Stimulated activated CD4-positive, alpha-beta T cell treated with anti-CD3 and anti-CD28 coated beads, Interleukin-15, amount 100 ng/mL, for 1 hour (primary cell): ENCODE measurements around the gene MYBPC3.
"Not testable (repeated sequence)": the region's sequence is repeated elsewhere in the genome, so short reads cannot be mapped to it uniquely, and the experiment has no call there.

Source experiments
- DNase-seq, 2 donors: peaks; one replicate each; pipeline ENCODE4 v3.0.0-alpha.2; 2020; ENCODE audit warnings: low read depth in 1 of 2, low spot score in 1 of 2

The MYBPC3 gene

GRCh38 chr11:47326198-47326597 lies 26.3 kb downstream of the MYBPC3 start:
- no peak for DNase-seq

- DNase-seq, result no peak
These were observed 27.0 kb downstream of the MYBPC3 start for GRCh38 chr11:47325271-47326041.

DNA sequence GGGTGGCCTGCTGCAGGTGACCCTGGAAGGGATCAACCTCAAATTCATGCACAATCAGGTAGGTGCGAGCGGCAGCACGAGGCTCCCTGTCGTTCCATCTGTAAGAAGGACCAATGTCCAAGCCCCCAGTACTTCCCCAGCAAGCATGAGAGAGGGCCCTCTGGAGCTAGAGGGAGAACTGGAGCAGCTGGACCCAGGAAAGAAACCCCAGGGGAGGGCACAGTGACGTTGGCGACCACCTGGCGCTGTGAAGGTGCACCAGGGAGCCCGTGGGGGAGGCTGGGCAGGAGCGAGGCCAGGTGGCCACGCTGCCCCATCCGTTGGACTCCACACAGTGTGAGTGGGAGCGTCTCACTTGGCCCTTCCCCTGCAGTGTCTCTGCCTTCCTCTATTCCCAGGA lies 28.0 kb downstream of the MYBPC3 start:
- no peak for DNase-seq

DNA sequence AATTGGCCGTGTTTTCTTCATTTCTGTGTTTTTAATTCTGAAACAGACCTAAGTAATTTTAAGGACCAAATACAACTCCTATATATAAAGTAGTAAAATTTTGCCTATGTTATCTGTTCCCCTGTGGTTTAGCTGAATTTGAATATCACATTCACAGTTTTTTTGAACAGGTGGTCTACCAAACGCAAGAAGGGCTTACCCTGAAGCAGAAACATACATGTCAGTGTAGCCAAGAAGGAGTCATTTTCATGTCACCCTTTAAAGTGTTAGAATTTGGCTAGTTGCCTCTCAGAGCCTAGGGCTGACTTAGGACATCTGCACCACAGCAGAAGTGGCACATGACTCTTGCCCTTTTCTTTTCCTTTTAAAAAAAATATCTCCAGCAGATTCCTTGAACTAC lies 34.3 kb downstream of the MYBPC3 start:
- no peak for DNase-seq

GRCh38 chr11:47317064-47317828 lies 35.3 kb downstream of the MYBPC3 start:
- no peak for DNase-seq

DNA sequence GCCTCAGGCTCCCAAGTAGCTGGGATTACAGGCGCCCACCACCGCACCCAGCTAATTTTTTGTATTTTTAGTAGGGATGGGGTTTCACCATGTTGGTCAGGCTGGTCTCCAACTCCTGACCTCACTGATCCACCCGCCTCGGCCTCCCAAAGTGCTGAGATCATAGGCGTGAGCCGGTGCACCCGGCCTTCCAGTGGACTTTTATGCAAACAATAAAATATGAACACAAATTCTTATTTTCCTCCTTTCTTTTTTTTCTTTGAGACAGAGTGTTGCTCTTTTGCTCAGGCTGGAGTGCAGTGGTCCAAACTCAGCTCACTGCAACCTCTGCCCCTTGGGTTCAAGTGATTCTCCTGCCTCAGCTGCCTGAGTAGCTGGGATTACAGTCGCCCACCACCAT lies 36.0 kb downstream of the MYBPC3 start:
- not testable (repeated sequence) for DNase-seq

DNA sequence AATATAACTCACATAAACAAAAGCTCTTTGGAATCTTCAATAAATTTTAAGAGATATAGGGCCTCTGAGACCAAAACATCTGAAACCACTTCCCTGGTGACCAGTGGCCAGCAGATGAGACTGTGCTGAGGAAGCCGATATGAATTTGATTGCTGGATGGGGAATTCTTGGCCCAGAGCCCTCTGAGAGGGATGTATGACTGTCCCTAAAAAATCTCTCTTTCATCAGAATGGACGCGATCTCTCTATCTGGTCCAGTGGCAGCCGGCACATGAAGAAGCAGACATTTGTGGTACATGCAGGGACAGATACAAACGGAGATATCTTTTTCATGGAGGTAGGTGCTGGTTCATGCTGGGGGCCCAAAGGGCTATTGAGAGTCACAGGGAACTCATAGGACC lies 37.5 kb downstream of the MYBPC3 start:
- no peak for DNase-seq

- DNase-seq, result no peak
These were observed 44.3 kb downstream of the MYBPC3 start for GRCh38 chr11:47308050-47308823.

DNA sequence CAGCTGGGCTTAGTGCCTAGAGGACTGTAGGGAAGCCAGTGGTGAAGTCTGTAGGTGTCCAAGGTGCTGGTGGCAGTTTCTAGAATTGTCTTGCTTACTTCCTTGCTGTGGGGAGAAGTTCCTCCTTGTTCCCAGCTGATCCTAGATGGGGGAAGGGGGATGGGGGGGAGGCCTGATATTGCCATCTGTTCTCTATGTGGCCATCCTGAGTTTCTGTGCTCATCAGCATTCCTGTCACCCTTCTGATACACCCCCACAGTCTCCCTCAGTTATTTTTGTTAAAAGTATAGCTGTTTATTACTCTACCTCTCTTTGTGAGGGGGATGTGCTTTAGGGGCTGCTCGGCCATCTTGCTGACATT lies 46.0 kb downstream of the MYBPC3 start:
- DNase-seq, result no peak

DNA sequence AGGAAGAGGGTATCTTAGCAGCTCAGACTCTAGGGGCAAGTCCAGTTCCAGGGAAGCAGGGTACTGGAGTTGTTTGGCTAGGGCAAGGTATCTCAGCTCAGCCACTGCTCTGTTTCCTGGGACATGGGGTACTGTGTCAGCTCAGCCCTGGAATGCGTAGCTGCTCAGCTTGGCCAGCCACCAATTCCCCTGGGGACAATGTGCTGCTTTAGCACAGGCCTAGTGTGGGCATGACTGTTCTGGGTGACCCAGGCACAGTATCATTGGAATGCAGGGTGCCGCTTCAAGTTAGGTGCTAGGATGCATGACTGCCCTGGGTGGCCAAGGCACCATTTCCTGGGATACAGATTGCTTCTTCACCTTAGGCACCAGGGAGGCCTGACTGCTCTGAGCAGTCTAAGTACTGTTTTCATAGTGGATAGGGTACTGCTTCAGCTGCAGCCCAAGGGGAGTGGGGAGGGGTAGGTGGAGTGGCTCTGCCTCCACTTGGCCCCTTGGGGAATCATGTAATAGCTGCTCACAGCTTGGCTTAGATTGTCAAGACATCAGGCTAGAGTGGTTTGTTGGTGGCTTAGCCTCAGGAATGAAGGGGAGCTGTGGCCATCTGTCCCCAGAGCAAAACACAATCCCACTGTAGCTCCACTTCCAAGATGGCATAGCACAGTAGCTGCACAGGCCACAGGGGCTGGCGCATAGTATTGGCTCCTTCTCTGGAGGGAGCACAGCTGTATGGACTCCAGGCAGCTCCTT lies 46.6 kb downstream of the MYBPC3 start:
- DNase-seq, result no peak

DNA sequence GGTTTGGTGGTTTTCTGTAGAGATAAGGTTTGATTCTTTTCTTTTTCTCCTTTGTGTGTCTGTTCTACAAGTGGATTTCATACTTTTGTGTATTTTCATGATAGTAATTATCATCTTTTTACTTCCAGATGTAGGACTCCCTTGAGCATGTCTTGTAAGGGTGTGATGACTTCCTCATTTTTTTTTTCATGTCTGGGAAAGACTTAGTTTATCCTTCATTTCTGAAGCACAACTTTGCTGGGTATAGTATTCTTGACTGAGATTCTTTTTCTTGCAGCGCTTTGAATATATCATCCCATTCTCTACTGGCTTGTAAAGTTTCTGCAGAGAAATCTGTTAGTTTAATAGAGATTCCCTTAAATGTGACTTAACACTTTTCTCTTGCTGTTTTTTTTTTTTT lies 49.6 kb downstream of the MYBPC3 start:
- DNase-seq, result no peak

GRCh38 chr11:47299078-47299477 lies 53.4 kb downstream of the MYBPC3 start:
- DNase-seq, result no peak

GRCh38 chr11:47296045-47296444 lies 56.5 kb downstream of the MYBPC3 start:
- no peak for DNase-seq

GRCh38 chr11:47295385-47295784 lies 57.1 kb downstream of the MYBPC3 start:
- DNase-seq, result no peak

GRCh38 chr11:47289856-47290255 lies 62.6 kb downstream of the MYBPC3 start:
- no peak for DNase-seq

GRCh38 chr11:47288066-47288465 lies 64.4 kb downstream of the MYBPC3 start:
- no peak for DNase-seq

DNA sequence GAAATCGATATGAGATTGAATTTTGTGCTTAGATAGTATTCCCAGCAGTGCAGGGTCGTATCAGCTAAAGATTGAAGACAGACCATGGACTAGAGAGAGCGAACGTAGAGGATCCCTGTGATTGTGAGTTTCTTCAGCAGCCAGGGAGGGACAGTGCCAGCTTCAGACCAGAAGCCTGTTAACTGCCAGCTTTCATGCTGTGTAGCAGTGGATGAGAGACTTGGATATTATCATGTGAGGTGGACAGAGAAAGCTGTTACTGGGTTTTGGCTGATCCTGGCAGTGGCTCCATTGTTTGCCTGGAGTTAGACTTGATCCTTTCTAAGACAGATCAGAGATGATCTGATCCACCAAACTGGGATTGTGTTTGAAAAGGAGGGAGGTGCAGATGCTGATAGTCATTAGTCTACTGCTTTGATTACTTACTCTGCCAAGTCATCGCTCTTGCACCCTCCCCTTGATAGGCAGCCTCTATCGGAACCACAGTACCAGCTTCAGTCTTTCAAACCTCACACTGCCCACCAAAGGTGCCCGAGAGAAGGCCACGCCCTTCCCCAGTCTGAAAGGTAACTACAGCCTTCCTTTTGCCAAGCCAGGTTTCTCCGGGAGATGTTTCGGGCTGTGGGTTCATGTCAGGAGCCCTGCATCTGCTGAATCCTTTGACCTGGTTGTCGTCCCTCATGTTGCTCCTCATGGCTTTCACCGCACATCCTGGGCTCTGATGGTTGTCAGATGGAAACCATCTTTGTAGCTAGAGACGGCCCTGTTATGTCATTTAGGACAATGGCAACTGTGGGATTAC lies 66.3 kb downstream of the MYBPC3 start:
- DNase-seq, result no peak

- DNase-seq, result no peak
These were observed 68.4 kb downstream of the MYBPC3 start for GRCh38 chr11:47284151-47284550.

- DNase-seq, result no peak
These were observed 70.0 kb downstream of the MYBPC3 start for GRCh38 chr11:47282462-47282861.
